ENCODE data around the gene OR52D1. TPM values are rescaled to one million over a fixed set of nuclear protein-coding genes. Genes with fewer than 3 reads are reported as not detected.
A peak's percentile ranks its signal among the peaks of the same experiment; 100 is the strongest.

Gene OR52D1
- total and polyA plus RNA-seq, 2 of the 8 experiments (the other 6 are each of a cell fraction or from before 2014, with no cell fraction given): not detected

DNA sequence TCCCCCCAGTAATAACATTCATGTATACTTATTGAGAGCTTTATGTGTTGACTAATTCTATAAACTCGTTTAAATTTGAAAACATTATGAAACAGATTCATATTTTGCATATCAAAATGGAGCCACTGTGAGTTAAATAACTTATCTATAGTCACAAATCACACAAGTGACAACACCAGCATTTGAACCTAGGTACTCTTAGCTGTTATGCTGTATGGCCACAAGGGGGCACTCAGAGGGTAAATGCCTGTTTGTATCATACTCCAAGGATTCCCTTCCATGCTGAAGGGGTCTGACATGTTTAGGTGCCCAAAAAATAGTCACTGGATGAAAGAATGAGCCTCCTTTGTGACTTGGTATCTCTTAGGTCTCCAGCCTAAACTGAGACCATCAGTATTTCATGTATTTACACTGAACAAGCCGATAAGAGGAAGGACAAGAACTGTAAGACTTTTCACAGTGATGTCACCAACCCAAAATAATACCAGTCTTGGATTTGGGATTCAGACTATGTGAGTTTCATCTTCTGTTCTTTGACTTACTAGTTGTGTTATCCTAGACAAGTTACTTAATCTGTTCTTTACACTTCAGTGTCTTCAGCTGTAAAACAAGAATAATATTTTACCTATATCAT is 12.2 kb upstream of the OR52D1 start:
- Histone ChIP-seq H3K4me3 (ENCODE audit: extremely low read depth in 1 of 4, insufficient read depth in 2 of 4, low read depth in 3 of 4, low read length in 4 of 4) (no peak overlapping the region), H3K4ac (replicated peaks; ENCODE audit: insufficient read length, low read depth, low read length) (no peak overlapping the region), H3K18ac (ENCODE audit: extremely low read depth, low read length) (no peak overlapping the region), H3K79me1 (ENCODE audit: low read depth, low read length) (no peaks in the 10 kb centered on the region), H3K14ac (ENCODE audit: insufficient read length) (no peak overlapping the region), H2AK5ac (ENCODE audit: low read depth, low read length) (no peak overlapping the region), H2BK12ac (ENCODE audit: low read depth, low read length) (no peak overlapping the region), H3K4me1 (replicated peaks in 1 of 4; ENCODE audit: control insufficient read depth in 3 of 4, insufficient read depth in 4 of 4, low read length in 3 of 4) (no peaks in the 10 kb centered on the region), H2BK20ac (ENCODE audit: low read length) (no peak overlapping the region), H3K9me3 (ENCODE audit: insufficient read depth in 2 of 2, low read depth in 1 of 2, low read length in 1 of 2) (peaks cover 0 to 4% of the 10 kb centered on the region in 2 experiments; a peak in 1 of 4 replicates), H2BK15ac (ENCODE audit: low read length) (no peak overlapping the region), H3K27ac (ENCODE audit: low read depth, low read length) (no peak overlapping the region), H3K79me2 (ENCODE audit: control insufficient read depth in 1 of 2, insufficient read depth in 2 of 2, low read length in 2 of 2) (no peaks in the 10 kb centered on the region), H4K8ac (ENCODE audit: extremely low read depth, insufficient read depth, low read length) (no peak overlapping the region), H4K20me1 (replicated peaks in 1 of 2; ENCODE audit: control insufficient read depth in 1 of 2, insufficient read depth in 2 of 2, low read length in 2 of 2) (no peaks in the 10 kb centered on the region), H3K4me2 (ENCODE audit: insufficient read depth in 1 of 2, low read depth in 2 of 2, low read length in 2 of 2) (no peak overlapping the region), H3K23me2 (ENCODE audit: low read depth, low read length) (no peaks in the 10 kb centered on the region), H4K91ac (replicated peaks; ENCODE audit: insufficient read length, low read length) (no peak overlapping the region), H3K36me3 (ENCODE audit: control insufficient read depth in 2 of 4, insufficient read depth in 4 of 4, low read length in 3 of 4) (no peaks in the 10 kb centered on the region), H2BK120ac (replicated peaks; ENCODE audit: low read depth, low read length) (no peak overlapping the region), H3K23ac (ENCODE audit: insufficient read length) (no peak overlapping the region), H3K56ac (replicated peaks; ENCODE audit: insufficient read length, low read depth, low read length) (no peak overlapping the region), H3K9ac (replicated peaks in 1 of 4; ENCODE audit: extremely low read depth in 1 of 4, low read depth in 3 of 4, low read length in 3 of 4) (no peak overlapping the region), H2AFZ (ENCODE audit: low read length) (peak overlapping the region; percentile 71; the same call in 1 of the 2 replicates), H3K27me3 (replicated peaks in 1 of 4; ENCODE audit: control insufficient read depth in 3 of 4, extremely low read depth in 1 of 4, insufficient read depth in 3 of 4, low read length in 3 of 4) (no peaks in the 10 kb centered on the region), H2BK5ac (ENCODE audit: low read depth, low read length) (no peak overlapping the region), H4K5ac (ENCODE audit: insufficient read length, low read depth, low read length) (no peak overlapping the region)
- DNase-seq (ENCODE audit: low read depth in 1 of 2, low spot score in 2 of 2): no peak
- peak; percentile 92 for FAIRE-seq
- TF ChIP-seq TEAD4 (IDR thresholded peaks at IDR 0.05; ENCODE audit: low read depth, low read length): 0 out of 2 replicates have a peak, but pooled peaks have one; percentile 20
- TF ChIP-seq CTCF (IDR thresholded peaks at IDR 0.05; ENCODE audit: control extremely low read depth in 1 of 3, insufficient read depth in 1 of 3, low read depth in 1 of 3, low read length in 3 of 3): peak in 2 of 3 experiments; percentile 73 to 87; a peak in 3 of 4 replicates
- peak; percentile 66 to 74 for TF ChIP-seq RAD21 (IDR thresholded peaks at IDR 0.05 in 1 of 2, conservative IDR thresholded peaks at IDR 0.05 in 1 of 2; ENCODE audit: low read depth in 2 of 2, low read length in 2 of 2)
- no peak for TF ChIP-seq CBX5 (IDR thresholded peaks at IDR 0.05; ENCODE audit: low read depth, low read length)
- POLR2A ChIA-PET (ENCODE audit: partially characterized antibody): no interaction called here
- CTCF ChIA-PET (ENCODE audit: partially characterized antibody): interaction anchor here (0.7 to 3.1 kb wide), 25 partner anchors 10 to 415 kb away, joined by 3 to 21 read pairs (median 4); partner anchors contain the start of genes OR52N2 and UBQLNL
- 43% methylated on average over 2 of the region's 2 CpGs; no CpG with 5 or more reads in 1 of the 2 experiments for WGBS, 2 experiments (ENCODE audit: extremely low coverage in 1 of 2, insufficient coverage in 1 of 2, insufficient read length in 1 of 2, insufficient replicate concordance in 2 of 2, low coverage in 1 of 2, low lambda C conversion rate in 2 of 2, missing lambda C conversion rate in 1 of 2)
